HG03342 (cell line): ENCODE measurements around the gene SLC12A2.
A peak's percentile ranks its signal among the peaks of the same experiment; 100 is the strongest.

Source experiments
- ATAC-seq: cut with Tn5 transposase; IDR thresholded peaks from one replicate; pipeline ENCODE4 v1.9.1; 2021; ENCODE audit warnings: mild to moderate bottlenecking, moderate library complexity; ENCODE audit not compliant: unreplicated experiment

The SLC12A2 gene

DNA sequence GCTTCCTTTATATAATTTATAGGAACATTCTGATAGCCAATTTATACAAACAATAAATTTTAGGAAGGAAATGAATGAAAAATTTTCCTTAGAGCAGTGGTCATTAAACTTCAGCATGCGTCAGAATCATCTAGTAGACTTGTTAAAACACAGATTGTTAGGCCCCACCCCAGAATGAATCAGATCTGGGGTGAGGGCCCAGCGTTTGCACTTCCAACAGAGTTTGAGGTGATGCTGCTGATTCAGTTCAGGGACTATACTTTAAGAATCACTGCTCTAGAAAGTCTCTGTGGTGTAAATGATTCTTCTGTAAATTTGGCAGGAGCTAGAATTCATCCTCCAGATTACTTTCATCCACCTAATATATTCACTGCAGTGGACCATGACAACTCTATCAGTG lies 80.4 kb downstream of the SLC12A2 start:
- ATAC-seq: no peak

DNA sequence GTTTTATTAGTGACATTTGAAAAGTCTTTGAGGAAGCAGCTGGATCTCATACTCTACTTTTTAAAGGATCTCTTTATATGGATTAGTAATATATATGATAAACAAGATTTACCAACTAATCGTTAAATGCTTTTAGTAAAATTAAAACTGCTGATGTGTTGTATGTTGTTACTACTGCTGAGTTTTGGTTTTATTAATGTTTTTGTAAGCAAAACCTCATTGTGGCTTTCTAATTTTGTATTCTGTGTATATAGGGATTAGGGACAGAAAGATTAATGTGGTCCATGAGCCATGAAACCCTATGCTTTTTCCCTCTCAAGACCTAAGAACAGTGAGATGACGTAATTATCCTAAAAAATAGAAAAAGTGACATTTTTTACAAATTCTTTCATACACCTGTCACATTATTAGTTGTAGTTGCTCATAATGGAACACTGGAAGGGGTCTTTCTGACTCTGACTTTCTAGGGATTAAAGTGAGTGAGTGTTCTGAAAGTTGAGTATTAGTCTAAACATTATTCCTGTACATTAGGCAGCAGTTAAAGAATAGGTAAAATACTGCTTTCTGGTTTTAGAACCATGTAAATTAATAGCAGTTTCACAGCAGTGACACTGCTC lies 85.9 kb downstream of the SLC12A2 start:
- no peak for ATAC-seq

DNA sequence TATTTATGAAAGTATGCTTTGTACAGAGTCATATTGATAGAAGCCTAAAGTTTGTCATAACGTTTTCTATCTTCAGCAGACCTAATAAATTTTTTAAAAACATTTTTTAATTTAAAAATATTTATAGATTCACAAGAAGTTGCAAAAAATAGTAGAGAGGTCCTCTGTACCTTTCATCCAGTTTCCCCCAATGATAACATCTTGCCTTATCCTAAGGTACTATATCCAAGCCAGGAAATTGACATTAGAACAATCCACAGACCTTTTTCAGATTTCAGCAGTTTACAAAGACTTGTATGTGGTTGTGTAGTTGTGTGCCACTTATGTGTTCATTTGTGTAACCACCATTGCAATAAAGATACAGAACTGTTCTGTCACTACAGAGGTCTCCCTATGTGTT lies 88.5 kb downstream of the SLC12A2 start:
- no peak for ATAC-seq

DNA sequence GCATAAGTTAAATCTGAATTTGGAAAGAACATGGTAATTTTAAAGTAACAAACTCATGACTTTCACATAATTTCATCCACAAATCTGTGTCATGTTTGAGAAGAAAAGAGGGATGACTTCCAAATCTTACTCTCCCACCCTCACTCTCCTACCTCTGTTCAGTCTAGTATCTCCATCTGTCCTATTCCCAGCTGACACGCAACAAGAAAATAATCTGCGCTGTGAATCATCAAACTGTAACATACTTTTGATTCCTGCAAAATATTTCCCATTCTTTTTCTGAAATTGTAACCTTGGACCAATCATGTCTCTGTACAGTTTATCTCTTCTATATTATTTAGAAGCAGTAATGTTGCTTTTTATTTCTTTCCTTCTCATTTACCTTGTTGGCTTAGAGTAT lies 91.4 kb downstream of the SLC12A2 start:
- no peak for ATAC-seq

DNA sequence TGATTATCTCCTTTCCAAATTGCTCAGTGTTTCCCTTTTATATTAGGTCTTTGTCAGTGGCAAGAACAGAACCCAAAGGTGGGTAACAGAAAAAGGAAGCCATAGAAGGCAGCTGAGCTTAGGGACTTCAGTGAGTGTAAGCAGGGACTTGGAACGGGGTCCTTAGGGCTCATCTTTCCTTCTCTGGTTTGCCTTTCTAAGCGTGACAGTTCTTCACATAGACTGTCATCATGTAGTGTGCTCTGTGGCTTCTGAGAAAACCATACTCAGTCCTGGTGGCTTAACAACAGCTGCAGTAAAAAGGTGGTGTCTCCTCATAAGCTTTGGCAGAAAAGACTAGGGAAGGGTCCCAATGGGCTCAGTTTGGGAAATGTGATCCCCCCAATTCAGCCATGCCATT lies 108.8 kb downstream of the SLC12A2 start:
- ATAC-seq: no peak

DNA sequence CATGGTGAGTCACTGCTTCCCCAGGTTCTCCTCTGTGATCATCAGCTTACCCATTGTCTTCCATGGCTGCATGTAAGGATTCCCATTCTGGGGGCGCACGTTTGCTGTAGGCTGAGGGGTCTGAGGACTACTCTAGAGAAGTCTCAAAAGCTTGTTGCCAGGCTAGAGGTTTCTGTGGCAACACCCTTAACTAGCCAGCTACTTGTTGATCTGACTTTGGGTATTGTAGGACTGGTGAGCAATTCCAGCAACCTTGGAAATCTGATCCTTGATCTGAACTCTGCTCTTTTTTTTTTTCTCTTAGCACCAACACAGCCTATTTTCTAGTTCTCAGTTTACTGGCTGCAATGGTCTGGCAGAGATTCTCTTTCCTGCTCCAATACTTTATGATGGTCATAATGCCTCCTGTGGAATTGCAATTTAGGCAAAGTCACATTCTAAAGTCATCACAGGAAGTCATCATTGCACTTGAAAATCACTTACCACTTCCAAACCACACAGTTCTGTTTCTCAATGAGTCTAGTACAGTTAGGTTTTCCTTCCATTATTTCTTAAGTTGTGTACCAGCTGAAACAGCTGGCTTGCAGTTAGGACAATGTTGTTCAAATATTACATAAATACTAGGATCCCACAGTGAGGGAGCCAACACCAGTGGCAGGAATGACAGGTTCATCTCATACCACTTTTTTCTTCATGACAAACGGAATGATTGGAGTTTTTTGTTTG lies 110.3 kb downstream of the SLC12A2 start:
- ATAC-seq: no peak

DNA sequence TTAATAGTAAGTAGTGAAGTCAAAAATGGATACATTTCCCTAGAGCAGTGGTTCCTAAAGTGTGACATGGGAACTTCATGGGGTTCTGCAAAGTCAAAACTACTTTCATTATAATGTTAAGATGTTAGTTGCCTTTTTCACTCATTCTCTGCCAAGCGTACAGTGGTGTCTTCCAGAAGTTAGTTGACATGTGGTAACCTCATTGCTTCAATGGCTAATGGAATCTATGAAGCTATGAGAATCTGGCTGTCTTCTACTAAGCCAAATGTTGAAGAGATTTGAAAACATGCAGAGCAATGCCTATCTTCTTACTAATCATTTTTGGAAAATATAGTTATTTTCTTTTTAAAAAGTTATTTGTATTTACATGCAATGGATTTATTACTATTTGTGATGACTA lies 111.8 kb downstream of the SLC12A2 start:
- ATAC-seq: no peak

DNA sequence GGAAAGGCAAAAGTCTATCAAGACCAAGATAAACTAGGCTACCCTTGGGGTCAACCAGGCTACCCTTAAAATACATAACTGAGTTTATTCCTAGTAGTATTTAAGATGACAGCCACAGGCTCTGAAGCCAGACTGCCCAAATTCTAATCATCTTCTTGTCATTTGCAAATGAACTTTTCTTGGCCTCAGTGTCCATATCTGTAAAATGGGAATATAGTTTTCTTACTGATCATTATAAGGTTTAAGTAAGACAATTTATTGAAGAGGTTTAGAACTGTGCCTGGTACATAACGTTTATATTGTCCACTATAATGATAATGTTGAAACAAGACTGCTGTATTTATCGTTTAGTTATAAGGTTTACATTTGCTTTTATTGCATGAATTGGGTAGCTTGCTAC lies 112.5 kb downstream of the SLC12A2 start:
- no peak for ATAC-seq

DNA sequence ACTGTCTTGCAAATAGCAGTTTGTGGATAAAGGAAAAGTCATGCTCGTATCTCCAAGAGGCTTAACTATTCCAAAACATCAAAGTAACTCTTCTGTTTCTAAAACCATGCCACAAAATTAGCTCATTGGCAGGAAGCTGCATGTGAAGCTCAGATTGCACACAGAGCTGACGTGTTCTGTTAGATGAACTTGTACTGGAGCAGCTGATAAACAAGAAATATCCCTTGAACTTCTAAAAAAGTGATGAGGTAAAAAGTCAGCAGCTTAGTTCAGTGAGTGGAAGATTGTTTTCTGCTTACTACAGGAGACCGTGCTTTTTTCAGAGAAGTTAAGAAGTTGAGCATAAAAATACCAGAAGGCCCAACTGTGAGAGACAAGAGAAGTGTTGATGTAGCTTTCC lies 113.2 kb downstream of the SLC12A2 start:
- ATAC-seq: no peak

DNA sequence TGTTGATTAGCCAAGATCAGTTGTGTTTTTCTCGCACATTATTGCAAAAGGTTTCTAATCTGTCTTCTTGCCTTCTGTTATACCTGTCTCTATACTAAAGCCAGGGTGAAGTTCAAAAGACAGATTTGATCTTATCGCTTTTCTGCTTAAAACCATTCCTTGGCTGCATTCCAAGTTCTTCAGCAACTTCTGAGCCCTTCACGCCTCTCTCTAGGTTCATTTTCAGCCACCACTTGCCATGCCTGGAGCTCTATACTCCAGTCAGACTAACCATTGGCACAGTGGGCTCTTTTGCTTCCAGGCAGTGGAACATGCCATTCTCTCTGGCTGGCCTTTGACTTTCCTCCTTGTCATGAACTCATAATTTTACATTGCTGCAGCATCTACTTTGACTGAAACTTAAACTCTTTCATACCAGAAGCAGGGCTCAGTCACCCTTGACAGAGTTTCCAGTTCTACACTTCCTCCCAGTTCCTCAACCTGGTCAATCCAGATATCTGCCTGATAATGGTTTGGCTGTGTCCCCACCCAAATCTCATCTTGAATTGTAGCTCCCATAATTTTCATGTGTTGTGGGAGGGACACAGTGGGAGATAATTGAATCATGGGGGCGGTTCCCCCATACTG lies 114.4 kb downstream of the SLC12A2 start:
- peak; percentile 49 for ATAC-seq

DNA sequence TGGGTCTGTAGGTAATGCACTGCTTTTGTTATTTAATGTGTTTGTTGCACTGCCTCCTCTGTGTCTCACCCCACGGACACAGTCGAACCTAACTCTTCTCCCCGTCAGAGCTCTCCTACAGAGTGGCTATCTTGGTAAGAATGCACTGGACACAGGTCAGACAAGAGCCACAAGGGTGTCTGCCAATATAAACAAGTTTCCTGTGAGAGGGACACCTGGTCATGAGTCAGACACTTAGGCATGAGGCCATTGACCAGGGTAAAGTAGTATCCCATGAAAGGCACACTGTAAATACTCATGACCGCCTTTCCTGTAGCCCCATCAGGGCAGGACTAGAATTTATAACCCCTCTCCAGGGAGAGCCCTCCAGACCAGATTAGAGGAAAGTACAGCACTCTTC lies 115.5 kb downstream of the SLC12A2 start:
- no peak for ATAC-seq

DNA sequence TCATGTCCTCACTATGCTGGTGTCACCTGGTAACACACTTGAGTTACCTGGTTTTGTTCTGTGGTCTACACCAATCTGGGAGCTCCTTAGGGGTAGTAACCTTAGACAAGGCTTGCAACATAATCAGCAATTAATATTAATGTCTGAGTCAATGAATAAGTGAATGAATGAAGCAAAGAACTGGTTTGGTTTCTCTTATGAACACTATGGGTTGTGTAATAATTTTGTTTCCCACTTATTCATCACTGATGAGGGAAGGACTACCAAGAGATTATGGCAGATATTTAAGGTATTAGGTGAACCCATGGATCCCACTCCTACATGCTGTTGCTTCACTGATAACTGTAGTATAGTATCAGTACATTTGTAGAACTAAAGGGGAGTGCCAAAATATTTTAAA lies 116.0 kb downstream of the SLC12A2 start:
- no peak for ATAC-seq

DNA sequence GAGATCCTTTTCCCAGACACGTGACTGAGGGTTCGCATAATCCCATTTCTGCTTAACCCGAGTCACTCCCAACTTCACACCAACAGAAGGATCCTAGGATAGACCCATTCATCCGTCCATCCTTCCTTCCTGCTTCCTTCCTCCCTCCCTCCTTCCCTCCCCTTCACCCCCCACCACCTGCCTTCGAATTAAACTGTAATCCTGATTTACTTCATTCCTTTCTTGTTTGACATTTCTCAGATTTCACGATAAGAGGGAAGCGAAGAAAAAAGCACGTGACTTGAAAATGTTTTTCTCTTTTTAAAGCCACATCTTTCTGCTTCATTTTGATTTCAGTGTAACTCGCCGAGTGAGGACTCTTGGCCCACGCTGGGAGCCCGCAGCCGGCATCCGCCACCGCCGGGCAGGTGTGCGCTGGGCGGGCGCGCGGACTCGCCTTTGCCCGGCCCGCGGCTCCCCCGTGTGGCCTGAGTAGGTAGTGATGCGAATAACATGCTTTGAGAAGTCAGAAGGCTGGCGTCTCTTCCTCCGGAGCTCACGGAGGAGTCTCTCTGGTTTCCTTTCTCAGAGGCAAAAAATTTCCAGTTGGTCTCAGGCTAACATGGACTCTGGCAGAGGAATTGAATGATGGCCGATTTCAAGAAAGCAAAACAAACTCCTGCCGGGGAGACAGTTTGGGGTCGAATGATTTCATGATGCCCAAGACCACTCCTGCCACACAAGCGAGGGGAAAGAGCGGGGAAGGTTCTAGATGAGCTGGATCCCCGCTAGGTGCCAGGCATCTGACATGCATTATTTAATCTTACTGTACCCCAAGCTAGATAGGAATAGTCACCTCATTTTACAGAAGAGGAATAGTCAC lies 117.7 kb downstream of the SLC12A2 start:
- peak; percentile 89 for ATAC-seq

DNA sequence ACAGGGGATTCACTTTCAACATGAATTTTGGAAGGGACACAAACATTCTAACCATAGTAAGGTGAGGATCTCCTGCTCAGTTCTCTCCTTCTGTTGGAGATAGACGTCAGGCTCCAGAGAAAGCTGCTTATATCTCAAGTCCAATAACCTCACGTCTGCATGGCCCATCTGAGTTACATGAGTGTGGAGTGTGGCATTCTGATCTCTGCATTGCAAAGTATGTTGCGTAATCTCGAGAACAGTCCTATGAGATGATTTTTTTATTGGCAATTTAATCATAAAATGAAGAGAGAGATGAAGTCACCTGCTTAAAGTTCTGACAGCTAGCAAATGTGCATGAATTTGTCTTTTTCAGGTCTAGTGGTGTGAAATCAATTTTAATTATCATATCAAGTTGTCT lies 118.8 kb downstream of the SLC12A2 start:
- no peak for ATAC-seq

DNA sequence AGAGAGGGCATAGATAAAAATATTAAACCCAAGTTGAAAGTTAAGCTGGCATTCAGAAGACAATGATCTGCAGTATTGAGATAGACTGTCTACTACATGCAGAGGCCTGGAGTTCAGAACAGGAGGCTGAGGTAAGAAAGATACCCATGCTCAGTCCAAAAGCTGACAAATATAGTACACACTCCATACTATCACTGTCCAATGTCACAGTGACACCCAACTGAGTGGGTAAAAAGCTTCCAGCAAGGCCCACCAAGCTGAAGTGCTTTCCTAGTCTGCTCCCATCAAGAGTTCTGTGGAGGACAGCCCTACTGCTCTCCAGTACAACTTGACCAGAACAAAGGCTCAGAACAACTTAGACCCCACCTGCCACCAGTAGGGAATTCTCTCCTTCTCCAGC lies 124.9 kb downstream of the SLC12A2 start:
- no peak for ATAC-seq

DNA sequence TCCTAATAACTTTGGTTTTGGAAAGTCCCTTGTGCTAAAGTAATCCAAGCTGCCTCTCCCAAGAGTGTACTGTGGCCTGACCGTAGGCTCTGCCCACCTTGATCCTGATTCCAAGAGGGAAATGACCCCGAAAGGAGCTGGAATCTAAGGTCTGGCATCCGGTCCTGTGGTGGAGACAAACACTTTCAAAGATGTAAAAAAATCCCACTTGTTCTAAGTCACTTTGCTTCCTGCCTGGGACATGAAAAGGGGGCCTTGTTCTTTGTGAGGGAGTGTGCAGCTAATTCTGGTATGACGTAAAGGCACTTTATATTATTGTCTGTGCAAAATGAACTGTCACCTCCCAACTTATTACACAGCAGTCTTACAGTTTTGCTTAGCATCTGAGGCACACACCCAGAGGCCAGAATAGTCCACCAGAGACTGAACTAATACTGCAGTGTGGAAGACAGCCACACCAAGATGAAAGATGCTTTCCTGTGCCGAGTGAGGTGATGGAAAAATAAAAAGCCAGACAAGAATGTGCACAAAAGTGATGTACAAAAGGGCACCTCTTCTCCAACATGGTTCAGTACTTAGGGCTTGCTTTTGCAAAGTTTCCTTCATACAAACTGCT lies 128.7 kb downstream of the SLC12A2 start:
- ATAC-seq: no peak

DNA sequence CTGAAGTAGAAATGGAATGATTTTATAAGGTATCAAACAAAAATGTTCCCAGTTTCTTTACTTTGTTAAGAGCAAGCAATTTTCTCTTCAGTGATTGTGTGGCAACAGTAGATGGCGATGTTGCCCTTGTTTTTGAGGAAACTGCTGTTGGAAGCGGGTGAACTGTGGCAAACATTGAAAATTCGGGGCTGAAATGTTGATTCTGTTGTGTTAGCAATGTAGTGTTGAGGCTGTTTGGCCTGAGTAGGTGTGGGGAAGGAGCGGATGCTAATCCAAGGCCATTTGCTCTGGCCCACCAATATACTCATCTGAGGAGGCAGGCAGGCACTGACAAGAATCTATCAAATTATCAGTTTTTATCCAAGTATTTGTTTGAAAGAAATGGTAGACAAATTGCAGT lies 129.8 kb downstream of the SLC12A2 start:
- ATAC-seq: peak; percentile 67

DNA sequence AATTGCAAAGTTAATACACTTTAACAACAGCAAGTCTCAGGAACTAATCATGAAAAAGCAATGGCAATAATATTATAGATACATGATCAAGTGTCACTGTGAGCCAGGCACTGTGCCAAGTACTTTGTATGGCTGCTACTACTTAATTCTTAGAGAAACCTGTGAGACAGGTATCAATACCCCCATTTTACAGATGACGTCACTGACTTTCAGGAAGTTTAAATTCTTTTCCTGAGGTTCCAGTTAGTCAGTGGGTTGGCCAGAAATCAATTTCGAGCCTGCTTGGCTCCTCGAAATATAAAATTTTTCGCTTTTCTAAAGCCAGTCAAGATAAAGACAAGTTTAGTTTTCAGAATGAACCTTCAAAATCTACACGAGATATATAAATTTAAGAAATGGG lies 130.3 kb downstream of the SLC12A2 start:
- ATAC-seq: no peak

DNA sequence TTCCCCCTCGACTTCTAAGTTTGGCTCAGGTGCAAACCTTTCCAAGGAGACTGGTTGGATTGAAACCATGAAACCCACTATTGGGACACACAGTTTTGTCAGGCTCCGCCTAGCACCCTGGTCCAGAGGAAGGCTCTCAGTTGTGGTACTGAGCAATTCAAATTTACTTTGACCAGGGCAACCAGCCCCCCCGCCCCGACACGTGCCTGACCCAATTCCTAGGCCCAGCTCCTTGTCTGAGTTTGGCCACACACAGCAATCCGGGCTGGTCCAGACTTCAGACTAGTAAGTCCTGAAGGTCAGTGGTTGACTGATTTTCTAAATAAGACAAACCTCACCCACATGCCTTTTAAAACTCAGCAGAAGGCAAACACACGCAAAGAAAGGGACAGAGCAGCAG lies 132.7 kb downstream of the SLC12A2 start:
- ATAC-seq: no peak

DNA sequence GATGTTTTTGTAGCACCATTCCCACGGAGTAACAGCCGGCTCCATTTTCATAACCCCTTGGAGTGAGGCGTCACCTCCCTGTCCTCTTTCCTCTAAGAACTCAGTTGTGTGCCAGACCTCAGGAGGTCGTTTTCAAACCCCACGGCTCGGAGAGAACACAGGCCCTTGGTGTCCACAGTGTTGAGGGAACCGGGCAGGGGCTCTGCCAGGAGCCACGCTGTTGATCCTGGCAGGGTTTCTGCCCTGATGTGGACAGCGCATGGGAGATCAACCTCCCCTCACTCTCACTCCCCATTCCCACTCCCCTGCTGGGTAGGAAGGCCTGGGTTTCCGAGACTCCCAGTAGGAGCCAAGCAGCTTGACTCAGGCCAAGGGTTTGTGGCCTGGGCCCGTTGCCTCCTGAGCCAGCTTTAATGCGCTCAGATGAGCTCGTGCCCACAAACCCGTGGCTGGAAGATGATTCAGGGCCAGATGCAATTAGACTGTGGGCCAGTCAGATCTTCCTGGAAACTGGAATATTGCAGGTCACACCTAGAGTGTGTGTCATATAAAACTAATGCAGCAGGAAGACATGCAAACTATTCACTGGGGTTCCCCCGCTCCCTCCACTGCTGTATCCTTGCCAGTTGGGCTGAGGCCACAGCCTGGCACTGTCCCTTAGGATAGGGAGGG lies 133.4 kb downstream of the SLC12A2 start:
- no peak for ATAC-seq

DNA sequence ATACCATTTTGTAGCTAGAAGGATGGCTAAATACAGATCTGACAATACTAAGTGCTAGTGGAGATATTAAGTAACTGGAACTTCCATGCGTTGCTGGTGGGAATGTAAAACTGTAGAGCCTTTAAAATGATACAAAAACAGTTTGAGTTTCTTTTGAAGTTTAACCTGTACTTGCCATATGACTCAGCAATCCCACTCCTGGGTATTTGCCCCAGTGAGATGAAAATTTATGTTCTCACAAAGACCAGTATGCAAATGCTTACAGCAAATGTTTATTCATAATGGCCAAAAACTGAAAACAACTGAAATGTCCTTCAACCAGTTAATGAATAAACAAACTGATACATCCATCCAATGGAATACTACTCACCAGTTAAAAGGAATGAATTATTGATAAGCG lies 137.3 kb downstream of the SLC12A2 start:
- ATAC-seq: no peak
